NCI-H1694 treated with DMSO at 0.1 percent for 48 hours (cell line): Measurements from ENCODE around the gene RSPRY1.
"Not testable (repeated sequence)": the region's sequence is repeated elsewhere in the genome, so short reads cannot be mapped to it uniquely, and the experiment has no call there.

Experiments
- DNase-seq: peaks from one replicate; lab custom pipeline; 2025; lab: John Stamatoyannopoulos, UW

The RSPRY1 gene

DNA sequence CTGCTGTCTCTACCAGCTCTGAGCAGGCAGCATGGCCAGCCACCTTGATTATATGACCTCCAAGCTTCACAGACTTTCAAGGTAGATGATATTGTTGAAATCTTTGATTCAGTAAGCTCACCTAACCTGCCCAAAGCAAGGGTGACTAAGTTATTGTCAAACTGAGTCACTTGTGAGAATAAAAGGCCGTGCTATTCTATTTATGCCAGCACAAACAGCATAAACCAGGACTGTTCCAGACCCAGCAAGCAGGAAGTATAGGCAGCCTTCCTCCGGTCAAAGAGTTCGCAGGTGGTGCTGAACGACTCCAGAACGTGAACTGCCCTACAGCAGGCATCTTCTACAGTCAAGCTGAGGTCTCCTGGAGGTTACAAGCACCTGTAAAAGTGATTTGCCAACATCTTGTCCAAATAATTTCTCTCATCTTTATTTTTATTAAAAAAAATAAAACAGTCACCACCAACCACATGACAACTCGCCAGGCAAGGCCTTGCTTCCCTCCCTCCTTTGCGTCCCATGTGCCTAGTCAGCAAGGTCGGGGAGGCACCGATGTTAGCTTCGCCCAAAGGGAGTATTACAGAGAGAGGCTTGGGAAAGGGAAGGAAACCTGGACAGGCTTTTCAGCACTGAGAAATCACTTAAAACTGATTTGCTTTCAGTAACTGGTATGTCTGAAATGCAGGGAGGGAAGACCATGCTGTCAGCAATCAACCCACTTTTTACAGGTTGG lies 69.7 kb downstream of the RSPRY1 start:
- no peak for DNase-seq

DNA sequence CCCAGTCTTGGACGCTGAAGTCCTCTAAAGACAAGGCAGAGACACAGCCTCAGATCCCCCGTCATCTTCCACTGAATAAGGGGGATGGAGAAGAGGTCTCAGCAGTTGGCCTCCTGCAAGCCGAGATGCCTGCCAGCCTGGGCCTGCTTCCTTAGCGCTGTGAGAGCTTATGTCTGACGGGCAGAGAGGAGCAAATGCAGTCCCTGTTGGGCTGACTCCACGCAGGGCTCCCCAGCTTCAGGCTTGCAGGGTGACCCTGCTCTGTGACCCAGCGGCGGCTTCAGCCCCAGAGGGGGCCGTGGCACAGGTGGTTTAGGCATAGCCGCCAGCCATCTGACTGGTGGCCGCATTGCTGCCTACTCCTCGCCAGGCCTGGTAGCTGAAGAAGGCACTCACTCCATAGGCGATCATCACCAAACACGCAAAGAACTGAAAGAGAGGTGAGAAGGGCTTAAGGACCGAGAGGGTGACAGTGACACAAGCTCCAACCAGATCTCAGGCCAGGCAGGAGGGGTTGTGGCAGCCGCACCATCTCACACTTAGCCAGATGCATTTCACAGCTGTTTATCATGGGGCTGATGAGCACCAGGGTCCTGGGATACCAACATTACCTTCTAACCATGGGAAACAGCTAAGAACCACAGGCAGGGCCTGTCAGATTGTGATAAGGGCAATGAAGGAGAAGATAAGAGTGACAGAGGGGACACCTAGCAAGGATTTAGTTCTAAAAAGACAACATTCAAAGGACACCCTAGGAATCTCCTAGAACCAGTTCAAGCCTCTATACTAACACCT lies 70.7 kb downstream of the RSPRY1 start:
- DNase-seq: no peak

DNA sequence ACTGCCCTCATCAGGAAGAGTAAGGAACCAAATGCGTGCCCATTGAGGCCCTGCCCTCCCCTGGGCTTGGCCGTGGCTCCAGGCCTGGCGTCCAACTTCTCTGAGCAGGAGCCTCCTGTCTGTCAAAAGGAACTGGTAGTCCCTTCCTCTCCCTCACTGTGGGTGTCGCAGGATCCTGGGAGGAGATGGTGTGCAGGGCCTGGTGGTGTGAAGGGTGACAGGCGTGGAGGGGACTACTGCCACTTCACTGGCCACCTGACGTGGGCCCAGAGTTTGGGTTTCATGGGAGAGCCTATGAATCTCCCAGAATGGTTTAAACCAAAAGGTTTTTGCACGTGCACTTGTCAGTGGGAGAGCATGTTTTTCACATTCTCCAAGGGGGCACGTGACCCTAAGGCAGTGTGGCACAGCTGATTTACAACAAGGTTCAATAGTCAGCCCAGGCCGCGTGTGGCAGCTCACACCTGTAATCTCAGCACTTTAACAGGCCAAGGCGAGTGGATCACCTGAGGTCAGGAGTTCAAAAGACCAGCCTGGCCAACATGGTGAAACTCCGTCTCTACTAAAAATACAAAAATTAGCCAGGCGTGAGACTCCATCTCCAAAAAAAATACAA lies 71.4 kb downstream of the RSPRY1 start:
- DNase-seq: no peak

DNA sequence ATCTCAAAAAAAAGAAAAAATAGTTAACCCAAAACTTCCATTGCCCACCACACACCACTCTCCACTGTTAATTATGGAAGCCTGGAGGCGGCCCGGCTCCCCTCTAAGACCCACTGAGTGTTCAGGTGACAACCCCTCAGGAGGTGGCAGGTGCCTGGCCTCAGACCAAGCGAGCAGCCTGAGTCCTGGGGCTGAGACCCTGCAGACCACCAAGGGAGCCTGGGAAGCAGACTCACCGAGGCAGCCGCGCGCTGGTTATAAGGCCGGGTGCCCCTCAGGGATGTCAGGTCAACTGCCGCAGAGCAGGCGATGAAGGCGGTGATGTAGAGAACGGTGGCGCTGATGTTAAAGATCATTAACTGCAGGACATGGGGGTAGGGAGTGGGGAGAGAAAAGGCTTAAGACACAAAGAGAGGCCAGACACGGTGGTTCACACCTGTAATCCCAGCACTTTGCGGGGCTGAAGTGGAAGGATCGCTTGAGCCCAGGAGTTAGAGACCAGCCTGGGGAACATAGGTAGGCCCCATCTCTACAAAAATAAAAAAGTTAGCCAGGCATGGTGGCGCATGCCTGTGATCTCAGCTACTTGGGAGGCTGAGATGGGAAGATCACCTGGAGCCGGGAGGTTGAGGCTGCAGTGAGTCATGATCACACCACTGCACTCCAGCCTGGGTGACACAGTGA lies 72.2 kb downstream of the RSPRY1 start:
- DNase-seq: no peak

DNA sequence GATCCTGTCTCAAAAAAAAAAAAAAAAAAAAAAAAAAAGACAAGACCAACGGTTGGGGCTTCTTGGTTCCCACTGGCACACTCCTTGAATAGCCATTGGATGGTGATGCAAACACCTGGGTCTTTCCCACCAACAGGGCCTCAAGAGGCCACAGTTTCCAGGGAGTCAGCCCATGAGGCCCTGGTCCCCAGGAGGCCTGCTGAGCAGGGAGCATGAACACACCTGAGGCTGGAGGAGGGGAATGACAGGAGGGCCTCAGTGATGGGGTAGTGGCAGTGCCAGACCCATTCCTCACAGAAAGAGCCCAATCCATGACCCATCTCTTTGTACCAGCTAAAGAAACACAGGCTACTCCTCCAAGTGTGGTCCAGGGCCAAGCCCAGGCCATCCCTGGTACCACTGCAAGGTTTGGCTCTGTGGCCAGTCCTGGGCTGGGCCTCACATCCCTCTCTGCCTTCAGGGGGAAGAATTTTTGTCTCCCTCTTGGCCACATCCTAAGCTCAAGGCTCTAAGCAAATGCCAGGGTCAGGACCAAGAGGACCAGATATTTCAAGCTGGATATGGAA lies 72.9 kb downstream of the RSPRY1 start:
- no peak for DNase-seq

DNA sequence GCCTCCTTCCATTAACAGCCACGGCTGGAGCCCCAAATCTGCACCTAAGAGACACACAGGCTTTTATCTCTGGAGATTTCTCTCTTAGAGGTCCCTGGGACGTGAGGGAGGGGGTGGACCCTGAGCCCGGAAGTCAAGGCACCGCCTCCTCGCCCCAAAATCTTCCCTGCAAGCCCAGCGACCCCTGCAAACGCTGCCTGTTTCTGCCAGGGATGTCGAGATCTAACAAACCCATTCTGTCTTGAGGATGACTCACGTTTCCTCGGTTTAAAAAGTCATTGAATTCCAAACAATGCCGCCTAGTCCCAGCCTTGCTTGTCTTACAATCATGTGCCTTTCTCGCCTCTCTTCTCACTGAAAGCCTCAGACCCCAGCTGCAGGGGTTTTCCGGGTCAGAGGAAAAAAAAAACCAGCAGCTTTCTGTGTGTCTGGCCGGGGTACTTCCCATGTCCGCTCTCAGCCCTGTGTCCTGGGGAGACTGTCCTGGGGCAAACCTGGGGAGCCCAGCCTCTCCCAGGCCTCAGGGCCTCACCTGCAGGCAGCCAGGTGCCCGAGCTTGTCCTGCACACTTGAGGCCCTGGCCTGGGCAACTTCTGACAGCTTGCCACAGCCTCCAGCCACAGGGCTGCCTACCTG lies 74.3 kb downstream of the RSPRY1 start:
- DNase-seq: no peak

DNA sequence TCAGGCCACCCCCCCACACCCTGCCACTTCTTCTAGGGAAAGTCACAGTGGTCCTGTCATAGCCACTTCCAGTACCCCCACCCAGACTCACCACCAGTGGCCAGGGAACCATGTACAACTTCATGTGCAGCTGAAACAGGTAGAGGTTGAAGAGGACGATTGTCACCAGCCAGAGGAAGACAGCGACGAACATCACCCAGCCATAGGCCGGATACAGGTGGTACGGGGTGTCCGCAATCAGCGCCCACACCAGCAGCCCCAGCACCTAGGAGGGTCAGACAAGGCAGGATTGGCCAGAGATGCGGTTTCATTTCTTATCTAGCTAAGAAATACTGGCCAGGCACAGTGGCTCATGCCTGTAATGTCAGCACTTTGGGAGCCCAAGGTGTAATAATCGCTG lies 75.7 kb downstream of the RSPRY1 start:
- DNase-seq: no peak

DNA sequence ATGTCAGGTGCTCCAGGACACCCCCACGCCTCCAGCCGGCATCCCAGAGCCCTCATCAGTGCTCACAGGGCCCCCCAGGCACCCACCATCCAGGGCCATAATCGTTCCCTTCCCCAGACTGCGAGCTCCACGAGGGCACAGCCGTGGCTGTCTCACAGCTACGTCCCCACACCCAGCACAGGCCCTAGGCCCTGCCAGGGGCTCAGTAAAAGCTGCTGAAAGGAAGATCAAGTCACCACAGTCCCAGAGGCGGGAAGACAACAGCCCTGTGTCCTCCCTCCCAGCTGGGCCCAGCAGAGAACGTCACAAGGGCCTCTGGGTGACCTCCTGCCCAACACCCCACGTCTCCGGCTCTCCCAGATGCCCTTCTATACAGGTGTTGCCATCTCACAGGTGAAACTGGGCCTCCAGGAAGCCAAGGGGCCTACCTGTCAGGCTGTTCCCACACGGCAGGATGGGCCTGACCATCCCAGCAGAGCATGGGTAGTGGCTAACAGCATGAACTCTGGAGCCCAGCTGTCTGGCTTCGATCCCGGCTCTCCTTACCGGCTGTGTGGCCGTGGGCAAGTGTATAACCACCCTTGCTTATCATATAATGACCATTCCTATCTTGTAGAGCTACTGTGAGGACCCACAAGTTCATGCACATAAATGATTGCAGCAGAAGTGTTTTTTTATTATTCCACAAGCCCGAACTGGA lies 76.9 kb downstream of the RSPRY1 start:
- no peak for DNase-seq

DNA sequence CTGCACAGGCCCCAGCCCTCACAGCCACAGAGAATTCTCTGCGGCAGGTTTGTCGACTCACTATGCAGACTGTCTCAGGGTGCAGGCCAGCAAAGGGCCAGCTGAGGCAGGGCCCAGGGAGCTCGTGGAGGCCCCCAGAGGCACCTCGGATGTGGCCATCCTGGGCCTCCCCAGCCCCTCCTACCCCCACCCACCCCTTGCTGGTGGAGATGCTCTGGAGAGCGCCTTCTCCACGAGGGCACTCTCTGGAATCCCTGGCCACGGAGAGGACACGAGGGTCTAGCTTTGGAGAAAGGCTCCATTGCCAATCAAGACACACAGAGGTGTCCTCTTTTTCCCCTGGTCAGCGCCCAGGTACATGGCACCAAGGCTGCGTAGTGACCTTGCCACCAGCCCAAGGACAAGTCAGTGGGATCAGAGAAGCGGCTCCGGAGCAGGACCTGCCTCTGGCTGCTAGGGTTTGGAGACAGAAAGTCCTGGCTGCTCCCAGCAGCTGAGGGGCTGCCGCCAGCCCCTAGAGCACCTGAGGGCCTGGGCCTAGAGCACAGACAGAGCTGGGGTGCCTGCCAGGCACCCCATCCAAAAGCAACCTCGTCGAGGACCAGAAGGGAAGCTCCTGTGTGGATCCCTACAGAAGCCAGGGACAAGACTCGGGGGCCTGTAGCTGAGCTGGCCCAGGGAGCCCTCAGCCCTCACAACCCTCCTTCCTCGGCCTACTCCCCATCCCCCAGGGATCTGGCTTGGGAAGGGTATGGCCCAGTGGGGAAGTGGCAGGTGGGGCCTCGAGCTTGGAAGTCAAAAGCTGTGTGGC lies 77.6 kb downstream of the RSPRY1 start:
- no peak for DNase-seq

DNA sequence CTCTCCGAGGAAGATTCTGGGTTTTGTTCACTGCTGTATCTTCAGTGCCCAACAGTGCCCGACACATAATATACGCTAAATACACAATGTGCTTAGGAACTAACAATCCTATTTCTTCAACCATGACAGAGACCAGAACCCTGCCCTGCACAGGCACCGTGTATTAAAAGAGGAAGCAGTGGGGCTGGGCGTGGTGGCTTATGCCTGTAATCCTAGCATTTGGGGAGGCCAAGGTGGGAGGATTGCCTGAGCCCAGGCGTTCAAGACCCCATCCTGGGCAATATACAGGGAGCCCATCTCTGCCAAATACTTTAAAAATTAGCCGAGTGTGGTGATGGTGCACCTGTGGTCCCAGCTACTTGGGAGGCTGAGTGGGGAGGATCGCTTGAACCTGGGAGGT lies 78.3 kb downstream of the RSPRY1 start:
- no peak for DNase-seq

DNA sequence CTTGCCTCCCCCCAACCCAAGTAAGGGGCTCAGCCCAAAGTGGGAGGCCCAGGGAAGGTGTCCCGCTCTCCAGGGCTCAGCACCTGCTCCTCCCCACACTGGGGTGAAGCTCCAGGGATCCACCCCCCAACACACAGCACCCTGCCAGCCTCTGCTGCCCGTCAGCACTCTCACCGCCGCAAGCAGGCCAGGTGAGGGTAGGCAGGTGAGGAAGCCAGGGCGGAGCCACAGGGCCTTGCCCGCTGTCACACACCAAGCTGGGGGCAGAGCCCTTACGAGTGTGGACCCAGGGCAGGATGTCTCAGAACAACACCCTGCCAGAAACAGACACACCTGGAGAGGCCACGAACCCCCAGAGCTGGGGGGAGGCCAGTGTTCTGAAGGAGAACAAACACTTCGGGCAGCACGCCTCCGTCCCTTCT lies 78.8 kb downstream of the RSPRY1 start:
- no peak for DNase-seq

DNA sequence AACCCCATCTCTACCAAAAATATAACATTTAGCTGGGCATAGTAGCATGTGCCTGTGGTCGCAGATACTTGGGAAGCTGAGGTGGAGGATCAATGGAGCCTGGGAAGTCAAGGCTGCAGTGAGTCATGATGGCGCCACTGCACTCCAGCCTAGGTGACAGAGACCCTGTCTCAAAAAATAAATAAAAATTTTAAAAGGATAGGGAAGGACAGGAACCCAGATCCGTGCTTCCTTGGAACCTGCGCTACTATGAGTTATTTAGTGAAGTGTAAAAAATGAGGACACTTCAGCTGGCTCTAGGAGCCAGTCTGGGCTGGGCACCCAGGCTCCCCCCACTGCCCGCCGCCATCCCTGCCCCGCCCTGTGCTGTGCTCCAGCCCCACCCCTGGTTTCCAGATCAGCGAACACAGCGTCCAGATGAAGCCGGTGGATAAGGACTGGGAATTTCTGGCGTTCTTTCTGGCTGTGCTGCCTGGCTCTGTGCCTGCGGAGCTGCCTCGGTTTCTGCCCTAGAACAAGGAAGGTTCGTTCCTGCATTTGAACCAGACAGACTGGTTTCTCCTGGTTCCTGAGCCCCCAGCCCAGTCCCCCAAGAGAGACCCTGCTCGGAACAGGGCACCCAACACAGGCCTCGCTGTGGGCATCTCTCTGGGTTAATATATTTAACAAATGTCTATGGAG lies 79.9 kb downstream of the RSPRY1 start:
- DNase-seq: no peak

DNA sequence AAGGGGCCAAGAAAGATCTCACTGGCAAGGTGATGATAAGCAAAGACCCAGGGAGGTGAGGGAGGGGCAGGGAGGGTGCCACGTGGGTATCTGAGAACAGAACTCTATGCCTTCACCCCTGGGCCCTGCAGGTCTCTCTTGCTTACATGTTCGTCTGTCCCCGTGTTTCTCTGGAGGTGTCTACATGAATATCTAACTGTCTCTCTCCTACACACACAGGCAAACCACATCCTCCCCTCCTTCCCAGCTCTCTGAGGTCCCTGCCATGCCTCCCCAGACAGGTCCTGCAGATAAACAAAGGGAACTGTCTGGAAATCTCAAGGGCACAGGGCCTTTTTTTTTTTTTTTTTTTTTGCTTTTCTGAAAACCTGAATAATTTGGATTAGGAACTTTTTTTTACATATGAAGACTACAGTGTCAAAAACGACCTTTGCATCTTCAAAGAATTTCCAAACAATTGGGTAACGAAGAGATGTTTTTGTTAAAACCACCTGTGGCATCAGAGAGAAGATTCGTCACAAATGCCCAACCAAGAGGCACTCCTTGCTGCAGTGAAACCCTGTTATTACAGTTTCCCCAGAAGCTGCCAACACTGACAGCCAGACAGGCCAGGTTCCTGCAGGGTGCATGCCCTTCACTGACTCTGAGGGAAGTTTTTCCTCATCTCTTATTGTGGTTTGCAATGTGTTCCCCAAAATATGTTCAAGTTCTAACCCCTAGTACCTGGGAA lies 80.6 kb downstream of the RSPRY1 start:
- no peak for DNase-seq

DNA sequence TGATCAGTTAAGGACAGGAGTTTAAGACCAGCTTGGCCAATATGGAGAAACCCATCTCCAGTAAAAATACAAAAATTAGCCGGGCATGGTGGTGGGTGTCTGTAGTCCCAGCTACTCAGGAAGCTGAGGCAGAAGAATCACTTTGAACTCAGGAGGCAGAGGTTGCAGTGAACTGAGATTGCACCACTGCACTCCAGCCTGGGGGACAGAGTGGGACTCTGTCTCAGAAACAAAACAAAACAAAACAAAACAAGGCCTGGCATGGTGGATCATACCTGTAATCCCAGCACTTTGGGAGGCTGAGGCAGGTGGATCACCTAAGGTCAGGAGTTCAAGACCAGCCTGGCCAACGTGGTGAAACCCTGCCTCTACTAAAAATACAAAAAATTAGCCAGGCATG lies 81.2 kb downstream of the RSPRY1 start:
- DNase-seq: not testable (repeated sequence)

DNA sequence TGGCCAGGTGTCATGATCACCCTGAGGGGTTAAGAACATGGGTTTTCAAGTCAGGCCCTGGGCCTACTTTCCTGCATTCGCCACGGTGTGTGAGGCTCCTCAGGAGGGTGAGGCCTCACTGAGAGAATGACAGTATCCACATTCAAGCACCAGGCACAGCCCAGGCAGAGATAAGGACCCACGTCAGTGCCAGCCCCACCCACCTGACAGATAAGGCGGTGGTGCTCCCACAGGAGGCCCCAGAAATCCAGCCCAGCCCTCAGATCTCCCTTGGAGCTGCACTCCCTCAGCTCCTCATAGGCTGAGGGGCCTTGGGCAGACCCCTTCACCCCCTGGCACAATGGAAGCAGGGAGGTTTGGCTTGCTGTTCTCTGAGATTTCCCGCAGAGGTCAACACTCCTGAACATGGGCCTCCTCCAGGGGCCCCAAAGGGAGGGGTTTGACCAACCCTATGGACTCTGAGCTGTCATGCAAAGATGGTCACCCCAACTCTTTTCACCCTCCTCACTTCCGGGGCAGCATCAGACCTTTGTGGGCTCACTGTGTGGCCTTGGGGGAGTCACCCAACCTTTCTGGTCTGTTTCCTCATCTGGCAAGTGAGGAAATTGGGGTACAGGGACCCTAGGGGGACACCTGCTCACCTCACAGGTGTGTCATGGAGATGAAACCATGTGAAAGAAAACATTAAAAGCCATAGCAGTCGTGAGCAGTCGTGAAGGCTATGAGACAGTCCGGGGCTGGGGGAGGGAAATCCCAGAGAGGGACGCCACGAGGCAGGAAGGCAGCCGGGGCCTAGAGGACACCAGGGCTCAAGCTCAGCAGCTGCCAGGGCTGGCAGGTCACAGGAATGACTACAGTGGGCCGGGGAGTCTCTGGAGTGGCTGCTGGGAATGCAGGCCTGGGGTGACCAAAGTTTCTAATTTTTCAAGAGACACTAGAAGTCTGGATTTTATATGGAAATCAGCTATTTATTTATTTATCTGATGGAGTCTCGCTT lies 83.0 kb downstream of the RSPRY1 start:
- DNase-seq: no peak

DNA sequence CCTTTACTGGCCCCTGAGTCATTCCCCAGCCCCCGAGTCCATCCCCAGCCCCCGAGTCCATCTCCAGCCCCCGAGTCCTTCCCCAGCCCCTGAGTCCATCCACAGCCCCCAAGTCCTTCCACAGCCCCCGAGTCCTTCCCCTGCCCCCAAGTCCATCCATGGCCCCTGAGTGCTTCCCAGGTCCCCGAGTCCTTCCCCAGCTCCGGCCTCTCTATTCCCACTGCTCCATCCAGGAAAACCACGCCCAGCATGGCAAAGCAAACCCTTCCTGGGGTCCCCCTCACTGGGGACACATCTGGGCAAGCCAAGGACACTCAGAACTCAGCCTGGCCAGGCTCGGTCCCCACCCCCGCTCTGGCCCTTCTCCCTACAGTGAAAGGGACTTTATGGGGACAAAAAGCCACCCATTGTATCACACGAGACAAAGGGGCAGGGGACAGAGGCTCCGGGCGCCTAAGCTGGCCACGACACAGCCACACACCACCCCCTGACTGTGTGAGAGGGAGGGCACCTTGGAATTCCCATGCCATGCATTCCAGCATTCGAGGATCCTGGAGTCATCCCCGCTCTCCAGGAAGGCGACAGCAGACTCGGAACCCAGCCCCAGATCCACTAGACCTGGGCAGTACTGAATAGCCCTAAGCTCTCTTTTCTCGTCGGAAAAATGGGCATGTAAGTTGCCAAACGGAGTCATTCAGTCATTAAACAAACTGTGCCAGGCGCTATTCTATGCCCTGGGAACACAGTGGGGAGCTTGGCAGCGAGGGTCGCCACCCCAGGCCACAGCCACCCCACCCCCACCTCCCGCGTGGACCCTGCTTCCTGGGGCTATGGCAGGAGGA lies 84.3 kb downstream of the RSPRY1 start:
- DNase-seq: no peak

DNA sequence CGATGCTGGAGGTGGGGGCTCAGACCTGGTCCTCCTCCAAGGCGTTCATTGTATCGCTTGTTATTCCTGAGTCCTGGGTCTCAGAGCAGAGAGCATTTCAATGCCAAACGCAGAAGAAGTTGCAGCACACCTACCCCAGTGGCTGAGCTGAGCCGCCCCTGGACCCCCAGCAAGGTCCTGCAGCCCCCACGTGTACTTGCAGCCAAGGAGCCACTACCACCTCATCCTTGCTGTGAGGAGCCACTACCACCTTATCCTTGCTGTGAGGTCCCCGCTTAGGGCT lies 84.9 kb downstream of the RSPRY1 start:
- DNase-seq: no peak
